ENCODE data around the gene DENND1B.

DENND1B gene

DNA sequence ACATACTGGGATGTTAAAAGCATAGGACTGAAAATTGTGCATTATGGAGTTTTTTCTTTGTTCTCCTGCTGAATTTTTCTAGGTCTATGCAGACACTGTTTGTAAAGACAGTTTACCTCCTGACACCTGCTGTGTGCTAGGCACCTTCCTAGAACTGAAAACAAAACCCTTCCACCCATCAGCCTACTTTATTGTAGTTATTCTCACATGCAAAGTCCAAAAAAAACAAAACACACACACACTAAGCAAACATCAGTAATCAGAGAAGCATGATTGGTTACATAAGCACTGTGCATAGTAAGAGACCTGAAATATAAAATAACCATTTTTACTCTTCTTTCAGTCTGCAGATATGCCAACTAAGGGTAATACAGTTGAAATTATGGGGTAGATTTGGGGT is 312.1 kb downstream of the DENND1B start:
- DNase-seq: no peak

DNA sequence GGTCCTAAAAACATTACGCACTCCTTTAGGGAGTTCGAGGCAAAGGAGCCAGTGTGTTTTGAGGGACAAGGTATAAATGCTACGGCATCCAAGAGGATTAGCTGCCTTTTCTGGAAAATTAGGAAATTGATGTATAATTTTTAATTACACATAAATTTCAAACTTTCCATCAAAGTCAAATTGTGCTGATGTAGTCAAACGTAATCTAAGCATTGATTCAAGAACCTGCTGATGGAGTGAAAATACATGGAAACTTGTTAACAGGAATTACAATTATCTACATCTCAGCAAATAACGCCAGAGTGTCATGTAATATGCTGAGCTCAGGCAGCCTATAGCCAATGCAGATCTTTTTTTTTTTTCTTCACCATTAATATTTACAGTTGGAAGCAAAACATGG is 312.7 kb downstream of the DENND1B start:
- no peak for DNase-seq

Measured in stimulated activated naive CD4-positive, alpha-beta T cell treated with Interleukin-2 at 50 U/mL for 16 hours (primary cell).